Measurements from ENCODE around the gene ANO10. TPM values are rescaled to one million over a fixed set of nuclear protein-coding genes. Genes with fewer than 3 reads are reported as not detected.
A peak's percentile ranks its signal among the peaks of the same experiment; 100 is the strongest.

The ANO10 gene
- polyA plus RNA-seq, 1 donor, result 21.5 TPM

- WGBS (ENCODE audit: insufficient coverage, low lambda C conversion rate), result 63% methylated on average over 1 of the region's 2 CpGs
- no peaks in the 10 kb centered on the region for H3K36me3 ChIP-seq (ENCODE audit: control insufficient read depth, insufficient read depth, low read length)
- H3K27ac ChIP-seq (ENCODE audit: low read length), result no peak overlapping the region
- no peaks in the 10 kb centered on the region for H3K9me3 ChIP-seq (ENCODE audit: control insufficient read depth, low read depth, low read length)
- DNase-seq, result no peak
- H3K27me3 ChIP-seq (ENCODE audit: control insufficient read depth, insufficient read depth, low read length), result no peaks in the 10 kb centered on the region
- peaks cover 4% of the 10 kb centered on the region for H3K4me1 ChIP-seq (ENCODE audit: control insufficient read depth, insufficient read depth, low read length)
- no peak overlapping the region for H3K4me3 ChIP-seq (ENCODE audit: low read length)
Observed at GRCh38 chr3:43627360-43627759, 5.5 kb upstream of the ANO10 start.

- H3K4me3 ChIP-seq (ENCODE audit: low read length), result no peak overlapping the region
- H3K27ac ChIP-seq (ENCODE audit: low read length), result no peak overlapping the region
- DNase-seq, result no peak
- no peaks in the 10 kb centered on the region for H3K36me3 ChIP-seq (ENCODE audit: control insufficient read depth, insufficient read depth, low read length)
- WGBS (ENCODE audit: insufficient coverage, low lambda C conversion rate), result 100% methylated on average over 1 of the region's 6 CpGs
- H3K4me1 ChIP-seq (ENCODE audit: control insufficient read depth, insufficient read depth, low read length), result peaks cover 4% of the 10 kb centered on the region
- H3K9me3 ChIP-seq (ENCODE audit: control insufficient read depth, low read depth, low read length), result no peaks in the 10 kb centered on the region
- H3K27me3 ChIP-seq (ENCODE audit: control insufficient read depth, insufficient read depth, low read length), result no peaks in the 10 kb centered on the region
Observed at GRCh38 chr3:43624619-43625305, 3.0 kb upstream of the ANO10 start.

GRCh38 chr3:43620831-43621655 lies 768 bp downstream of the ANO10 start:
- Histone ChIP-seq H3K27me3 (ENCODE audit: control insufficient read depth, insufficient read depth, low read length) (no peaks in the 10 kb centered on the region), H3K4me1 (ENCODE audit: control insufficient read depth, insufficient read depth, low read length) (peaks cover 4% of the 10 kb centered on the region), H3K9me3 (ENCODE audit: control insufficient read depth, low read depth, low read length) (no peaks in the 10 kb centered on the region), H3K27ac (ENCODE audit: low read length) (peak overlapping the region; percentile 64), H3K36me3 (ENCODE audit: control insufficient read depth, insufficient read depth, low read length) (no peaks in the 10 kb centered on the region), H3K4me3 (ENCODE audit: low read length) (peak overlapping the region; percentile 68)
- 45% methylated on average over 2 of the region's 24 CpGs for WGBS (ENCODE audit: insufficient coverage, low lambda C conversion rate)
- DNase-seq, result peak in 1 of 2 donors; percentile 55

- no peaks in the 10 kb centered on the region for H3K27me3 ChIP-seq (ENCODE audit: control insufficient read depth, insufficient read depth, low read length)
- H3K9me3 ChIP-seq (ENCODE audit: control insufficient read depth, low read depth, low read length), result no peaks in the 10 kb centered on the region
- WGBS (ENCODE audit: insufficient coverage, low lambda C conversion rate), result no CpG with 5 or more reads among the region's 5 CpGs
- H3K4me3 ChIP-seq (ENCODE audit: low read length), result no peak overlapping the region
- no peak for DNase-seq
- peaks cover 4% of the 10 kb centered on the region for H3K4me1 ChIP-seq (ENCODE audit: control insufficient read depth, insufficient read depth, low read length)
- H3K27ac ChIP-seq (ENCODE audit: low read length), result no peak overlapping the region
- no peaks in the 10 kb centered on the region for H3K36me3 ChIP-seq (ENCODE audit: control insufficient read depth, insufficient read depth, low read length)
Observed at GRCh38 chr3:43619588-43619987, 2.2 kb downstream of the ANO10 start.

GRCh38 chr3:43618142-43618541 lies 3.7 kb downstream of the ANO10 start:
- peaks cover 10% of the 10 kb centered on the region for H3K4me1 ChIP-seq (ENCODE audit: control insufficient read depth, insufficient read depth, low read length)
- H3K36me3 ChIP-seq (ENCODE audit: control insufficient read depth, insufficient read depth, low read length), result no peaks in the 10 kb centered on the region
- H3K4me3 ChIP-seq (ENCODE audit: low read length), result no peak overlapping the region
- no peaks in the 10 kb centered on the region for H3K27me3 ChIP-seq (ENCODE audit: control insufficient read depth, insufficient read depth, low read length)
- DNase-seq, result no peak
- H3K27ac ChIP-seq (ENCODE audit: low read length), result no peak overlapping the region
- no CpG with 5 or more reads among the region's 1 CpG for WGBS (ENCODE audit: insufficient coverage, low lambda C conversion rate)
- no peaks in the 10 kb centered on the region for H3K9me3 ChIP-seq (ENCODE audit: control insufficient read depth, low read depth, low read length)

- WGBS (ENCODE audit: insufficient coverage, low lambda C conversion rate), result no CpG with 5 or more reads among the region's 5 CpGs
- H3K9me3 ChIP-seq (ENCODE audit: control insufficient read depth, low read depth, low read length), result no peaks in the 10 kb centered on the region
- H3K4me3 ChIP-seq (ENCODE audit: low read length), result no peak overlapping the region
- H3K27ac ChIP-seq (ENCODE audit: low read length), result no peak overlapping the region
- DNase-seq, result no peak
- H3K27me3 ChIP-seq (ENCODE audit: control insufficient read depth, insufficient read depth, low read length), result no peaks in the 10 kb centered on the region
- peaks cover 12% of the 10 kb centered on the region for H3K4me1 ChIP-seq (ENCODE audit: control insufficient read depth, insufficient read depth, low read length)
- no peaks in the 10 kb centered on the region for H3K36me3 ChIP-seq (ENCODE audit: control insufficient read depth, insufficient read depth, low read length)
Observed at GRCh38 chr3:43616034-43616433, 5.8 kb downstream of the ANO10 start.

GRCh38 chr3:43615133-43615532 lies 6.7 kb downstream of the ANO10 start:
- no peaks in the 10 kb centered on the region for H3K27me3 ChIP-seq (ENCODE audit: control insufficient read depth, insufficient read depth, low read length)
- H3K27ac ChIP-seq (ENCODE audit: low read length), result no peak overlapping the region
- no peaks in the 10 kb centered on the region for H3K9me3 ChIP-seq (ENCODE audit: control insufficient read depth, low read depth, low read length)
- no peaks in the 10 kb centered on the region for H3K36me3 ChIP-seq (ENCODE audit: control insufficient read depth, insufficient read depth, low read length)
- no peak for DNase-seq
- no CpG with 5 or more reads among the region's 1 CpG for WGBS (ENCODE audit: insufficient coverage, low lambda C conversion rate)
- H3K4me1 ChIP-seq (ENCODE audit: control insufficient read depth, insufficient read depth, low read length), result peaks cover 14% of the 10 kb centered on the region
- no peak overlapping the region for H3K4me3 ChIP-seq (ENCODE audit: low read length)

GRCh38 chr3:43613976-43614375 lies 7.8 kb downstream of the ANO10 start:
- peak in 1 of 2 donors; percentile 76 for DNase-seq
- Histone ChIP-seq H3K4me1 (ENCODE audit: control insufficient read depth, insufficient read depth, low read length) (peaks cover 14% of the 10 kb centered on the region), H3K4me3 (ENCODE audit: low read length) (no peak overlapping the region), H3K36me3 (ENCODE audit: control insufficient read depth, insufficient read depth, low read length) (no peaks in the 10 kb centered on the region), H3K27ac (ENCODE audit: low read length) (no peak overlapping the region), H3K27me3 (ENCODE audit: control insufficient read depth, insufficient read depth, low read length) (no peaks in the 10 kb centered on the region), H3K9me3 (ENCODE audit: control insufficient read depth, low read depth, low read length) (no peaks in the 10 kb centered on the region)
- 80% methylated on average over 1 of the region's 5 CpGs for WGBS (ENCODE audit: insufficient coverage, low lambda C conversion rate)

- Histone ChIP-seq H3K27ac (ENCODE audit: low read length) (peak overlapping the region; percentile 26), H3K4me3 (ENCODE audit: low read length) (no peak overlapping the region), H3K36me3 (ENCODE audit: control insufficient read depth, insufficient read depth, low read length) (no peaks in the 10 kb centered on the region), H3K9me3 (ENCODE audit: control insufficient read depth, low read depth, low read length) (no peaks in the 10 kb centered on the region), H3K27me3 (ENCODE audit: control insufficient read depth, insufficient read depth, low read length) (no peaks in the 10 kb centered on the region), H3K4me1 (ENCODE audit: control insufficient read depth, insufficient read depth, low read length) (peaks cover 14% of the 10 kb centered on the region)
- DNase-seq, result peak; percentile 58 to 86
Observed at GRCh38 chr3:43612419-43612818, 9.4 kb downstream of the ANO10 start.

- no peak for DNase-seq
- no CpG with 5 or more reads among the region's 1 CpG for WGBS (ENCODE audit: insufficient coverage, low lambda C conversion rate)
Observed at GRCh38 chr3:43609406-43609805, 12.4 kb downstream of the ANO10 start.

More at GRCh38 chr3:43609406-43609805, 12.4 kb downstream of the ANO10 start:
- peaks cover 14% of the 10 kb centered on the region for H3K4me1 ChIP-seq (ENCODE audit: control insufficient read depth, insufficient read depth, low read length)
- H3K36me3 ChIP-seq (ENCODE audit: control insufficient read depth, insufficient read depth, low read length), result no peaks in the 10 kb centered on the region
- H3K9me3 ChIP-seq (ENCODE audit: control insufficient read depth, low read depth, low read length), result no peaks in the 10 kb centered on the region
- H3K27ac ChIP-seq (ENCODE audit: low read length), result no peak overlapping the region
- no peaks in the 10 kb centered on the region for H3K27me3 ChIP-seq (ENCODE audit: control insufficient read depth, insufficient read depth, low read length)
- no peak overlapping the region for H3K4me3 ChIP-seq (ENCODE audit: low read length)

All from large intestine (tissue), 3 donors.